ENCODE data around the gene MOV10L1. TPM values are rescaled to one million over a fixed set of nuclear protein-coding genes. Genes with fewer than 3 reads are reported as not detected.
"Not testable (repeated sequence)": the region's sequence is repeated elsewhere in the genome, so short reads cannot be mapped to it uniquely, and the experiment has no call there.

The MOV10L1 gene
- total RNA-seq, 2 experiments from 2014 or later: 0.23 TPM; not detected in 1

- Mint-ChIP-seq H3K27ac (no peak overlapping the region), H3K4me3 (no peak overlapping the region), H3K9me3 (ENCODE audit: low read depth) (no peaks in the 10 kb centered on the region), H3K36me3 (no peaks in the 10 kb centered on the region), H3K4me1 (no peaks in the 10 kb centered on the region), H3K27me3 (peaks cover 26% of the 10 kb centered on the region)
- DNase-seq (no peak), ATAC-seq (no peak)
- CTCF ChIA-PET: no interaction called here
Observed at GRCh38 chr22:50162391-50162956, 72.7 kb downstream of the MOV10L1 start.

- CTCF ChIA-PET: no interaction called here
- no peaks in the 10 kb centered on the region for H3K36me3 Mint-ChIP-seq
- no peaks in the 10 kb centered on the region for H3K9me3 Mint-ChIP-seq (ENCODE audit: low read depth)
- no peak overlapping the region for H3K4me3 Mint-ChIP-seq
- H3K4me1 Mint-ChIP-seq: no peaks in the 10 kb centered on the region
- ATAC-seq (no peak), DNase-seq (no peak)
- H3K27me3 Mint-ChIP-seq: peaks cover 24% of the 10 kb centered on the region
- H3K27ac Mint-ChIP-seq: no peak overlapping the region
Observed at GRCh38 chr22:50165436-50166123, 75.8 kb downstream of the MOV10L1 start.

- peaks cover 26% of the 10 kb centered on the region for H3K27me3 Mint-ChIP-seq
- CTCF ChIA-PET: interaction anchor here (1.0 to 1.6 kb wide), 2 partner anchors 18 to 22 kb away, joined by 3 to 5 read pairs; no protein-coding TSS in a partner anchor
- H3K4me3 Mint-ChIP-seq: peak overlapping the region; percentile 25
- H3K36me3 Mint-ChIP-seq: no peaks in the 10 kb centered on the region
- no peak overlapping the region for H3K27ac Mint-ChIP-seq
- no peaks in the 10 kb centered on the region for H3K9me3 Mint-ChIP-seq (ENCODE audit: low read depth)
- DNase-seq (no peak), ATAC-seq (no peak)
- peaks cover 2% of the 10 kb centered on the region for H3K4me1 Mint-ChIP-seq
Observed at GRCh38 chr22:50167689-50168489, 78.1 kb downstream of the MOV10L1 start.

GRCh38 chr22:50168490-50169180 lies 78.8 kb downstream of the MOV10L1 start:
- DNase-seq; H3K36me3 Mint-ChIP-seq; H3K4me1 Mint-ChIP-seq; H3K9me3 Mint-ChIP-seq (ENCODE audit: low read depth); ATAC-seq; CTCF ChIA-PET: not testable (repeated sequence)
- Mint-ChIP-seq H3K27ac (peak overlapping the region; percentile 33), H3K4me3 (peak overlapping the region; percentile 39), H3K27me3 (peaks cover 25% of the 10 kb centered on the region)

- H3K9me3 Mint-ChIP-seq (ENCODE audit: low read depth): no peaks in the 10 kb centered on the region
- DNase-seq (no peak), ATAC-seq (no peak)
- no peaks in the 10 kb centered on the region for H3K36me3 Mint-ChIP-seq
- H3K4me3 Mint-ChIP-seq: peak overlapping the region; percentile 39
- H3K27me3 Mint-ChIP-seq: peaks cover 24% of the 10 kb centered on the region
- peak overlapping the region; percentile 33 for H3K27ac Mint-ChIP-seq
- CTCF ChIA-PET: no interaction called here
- peaks cover 2% of the 10 kb centered on the region for H3K4me1 Mint-ChIP-seq
Observed at GRCh38 chr22:50169181-50169759, 79.5 kb downstream of the MOV10L1 start.

GRCh38 chr22:50169774-50170341 lies 80.1 kb downstream of the MOV10L1 start:
- DNase-seq (peak; percentile 70), ATAC-seq (peak; percentile 76)
- CTCF ChIA-PET: no interaction called here
- Mint-ChIP-seq H3K4me3 (peak overlapping the region; percentile 59), H3K4me1 (peaks cover 2% of the 10 kb centered on the region), H3K36me3 (no peaks in the 10 kb centered on the region), H3K27ac (no peak overlapping the region), H3K27me3 (peaks cover 23% of the 10 kb centered on the region), H3K9me3 (ENCODE audit: low read depth) (no peaks in the 10 kb centered on the region)

GRCh38 chr22:50170453-50171318 lies 80.9 kb downstream of the MOV10L1 start, which contains the start of gene PANX2:
PANX2 (plus strand) TSS chr22:50170731; CDS start chr22:50170731, 0 bp downstream.
- Mint-ChIP-seq H3K4me1 (peaks cover 2% of the 10 kb centered on the region), H3K4me3 (peak within 1 kb of the TSS; percentile 60), H3K9me3 (ENCODE audit: low read depth) (no peaks in the 10 kb centered on the region), H3K27me3 (peaks cover 23% of the 10 kb centered on the region), H3K36me3 (no peaks in the 10 kb centered on the region), H3K27ac (peak within 1 kb of the TSS; percentile 36)
- CTCF ChIA-PET: interaction anchor here (0.6 to 1.7 kb wide), 4 partner anchors 14 to 327 kb away, joined by 3 to 5 read pairs (median 4); no protein-coding TSS in a partner anchor
- no peak for DNase-seq
- peak; percentile 37 for ATAC-seq

GRCh38 chr22:50171319-50171964 lies 81.6 kb downstream of the MOV10L1 start:
- DNase-seq: no peak
- H3K36me3 Mint-ChIP-seq: no peaks in the 10 kb centered on the region
- CTCF ChIA-PET: interaction anchor here (0.6 to 1.7 kb wide), 4 partner anchors 13 to 327 kb away, joined by 3 to 5 read pairs (median 4); no protein-coding TSS in a partner anchor
- no peak for ATAC-seq
- H3K4me3 Mint-ChIP-seq: peak overlapping the region; percentile 60
- peak overlapping the region; percentile 36 for H3K27ac Mint-ChIP-seq
- H3K27me3 Mint-ChIP-seq: peaks cover 23% of the 10 kb centered on the region
- H3K9me3 Mint-ChIP-seq (ENCODE audit: low read depth): no peaks in the 10 kb centered on the region
- peaks cover 2% of the 10 kb centered on the region for H3K4me1 Mint-ChIP-seq

GRCh38 chr22:50171965-50172421 lies 82.2 kb downstream of the MOV10L1 start:
- Mint-ChIP-seq H3K4me3 (no peak overlapping the region), H3K36me3 (no peaks in the 10 kb centered on the region), H3K4me1 (peaks cover 2% of the 10 kb centered on the region), H3K27me3 (peaks cover 23% of the 10 kb centered on the region), H3K9me3 (ENCODE audit: low read depth) (no peaks in the 10 kb centered on the region), H3K27ac (no peak overlapping the region)
- CTCF ChIA-PET: interaction anchor here (1.7 kb wide), 1 partner anchor 13 kb away, joined by 5 read pairs; no protein-coding TSS in a partner anchor
- ATAC-seq: no peak
- DNase-seq: no peak

- Mint-ChIP-seq H3K4me3 (no peak overlapping the region), H3K27ac (no peak overlapping the region), H3K9me3 (ENCODE audit: low read depth) (no peaks in the 10 kb centered on the region), H3K36me3 (no peaks in the 10 kb centered on the region), H3K4me1 (peaks cover 2% of the 10 kb centered on the region), H3K27me3 (peaks cover 13% of the 10 kb centered on the region)
- CTCF ChIA-PET: interaction anchor here (0.7 kb wide), 1 partner anchor 15 kb away, joined by 4 read pairs; no protein-coding TSS in a partner anchor
- ATAC-seq: no peak
- DNase-seq: no peak
Observed at GRCh38 chr22:50173311-50173982, 83.6 kb downstream of the MOV10L1 start.

GRCh38 chr22:50173983-50174355 lies 84.2 kb downstream of the MOV10L1 start:
- CTCF ChIA-PET: no interaction called here
- Mint-ChIP-seq H3K4me1 (peaks cover 2% of the 10 kb centered on the region), H3K27ac (no peak overlapping the region), H3K4me3 (no peak overlapping the region), H3K9me3 (ENCODE audit: low read depth) (no peaks in the 10 kb centered on the region), H3K36me3 (no peaks in the 10 kb centered on the region), H3K27me3 (peaks cover 9% of the 10 kb centered on the region)
- DNase-seq (no peak), ATAC-seq (no peak)

Data from activated CD8-positive, alpha-beta memory T cell treated with anti-CD3 and anti-CD28 coated beads, Interleukin-2, amount 10 ng/mL, durations not matched to agents 7 days and 5 days (primary cell).